Endodermal cell (in vitro differentiated cells): ENCODE data around the gene ABCA4. TPM values are rescaled to one million over a fixed set of nuclear protein-coding genes. Genes with fewer than 3 reads are reported as not detected.

Source experiments
- DNase-seq: peaks from one replicate; pipeline ENCODE4 v3.0.0-alpha.2; 2017
- H3K27ac ChIP-seq: 2 replicates; pipeline ENCODE4 v1.5.1; 2013; ENCODE audit warnings: mild to moderate bottlenecking, low read depth, low read length, moderate library complexity
- H3K27me3 ChIP-seq: 2 replicates; pipeline ENCODE4 v1.6.1; 2013; ENCODE audit warnings: mild to moderate bottlenecking, low read length, moderate library complexity; ENCODE audit not compliant: insufficient read depth, control insufficient read depth, poor library complexity, severe bottlenecking
- H3K36me3 ChIP-seq: 2 replicates; pipeline ENCODE4 v1.7.0; 2013; ENCODE audit warnings: mild to moderate bottlenecking, low read length, moderate library complexity; ENCODE audit not compliant: control insufficient read depth, insufficient read depth
- H3K4me1 ChIP-seq: one replicate; pipeline ENCODE4 v1.7.0; 2013; ENCODE audit warnings: low read length; ENCODE audit not compliant: control insufficient read depth, insufficient read depth
- H3K4me3 ChIP-seq: 2 replicates; pipeline ENCODE4 v1.5.1; 2013; ENCODE audit warnings: mild to moderate bottlenecking, low read length, moderate library complexity
- H3K9ac ChIP-seq: 2 replicates; pipeline ENCODE4 v1.6.1; 2013; ENCODE audit warnings: mild to moderate bottlenecking, low read length, moderate library complexity; ENCODE audit not compliant: poor library complexity, severe bottlenecking; ENCODE audit errors: extremely low read depth
- H3K9me3 ChIP-seq: 2 replicates; pipeline ENCODE4 v1.6.1; 2013; ENCODE audit warnings: mild to moderate bottlenecking, low read length, moderate library complexity; ENCODE audit not compliant: control insufficient read depth
- H3K27ac Mint-ChIP-seq: 2 replicates; pipeline ENCODE4 v1.8.0; 2020; ENCODE audit warnings: mixed read lengths
- H3K27me3 Mint-ChIP-seq: 2 replicates; pipeline ENCODE4 v1.8.0; 2021; ENCODE audit warnings: mild to moderate bottlenecking, mixed read lengths; ENCODE audit not compliant: insufficient read depth
- H3K36me3 Mint-ChIP-seq: 2 replicates; pipeline ENCODE4 v1.8.0; 2020; ENCODE audit warnings: low read depth, mixed read lengths
- H3K4me1 Mint-ChIP-seq: 2 replicates; pipeline ENCODE4 v1.8.0; 2020; ENCODE audit warnings: mixed read lengths
- H3K4me3 Mint-ChIP-seq: 2 replicates; pipeline ENCODE4 v1.8.0; 2020; ENCODE audit warnings: mild to moderate bottlenecking, moderate library complexity, mixed read lengths
- H3K9me3 Mint-ChIP-seq: 2 replicates; pipeline ENCODE4 v1.8.0; 2020; ENCODE audit warnings: mild to moderate bottlenecking, mixed read lengths
- CTCF ChIP-seq: fragments of 200-600 bp; sonication (generic); conservative IDR thresholded peaks from 2 replicates; pipeline ENCODE4 v1.5.0; 2021; ENCODE audit warnings: antibody characterized with exemption, mild to moderate bottlenecking
- WGBS, 2 experiments: methylation state at CpG; one replicate each; pipeline versions ENCODE4 v1.1.5 to v1.1.7; 2013; ENCODE audit warnings: missing lambda C conversion rate in 2 of 2, mixed read lengths in 1 of 2; ENCODE audit not compliant: insufficient coverage in 1 of 2, insufficient read length in 1 of 2; 5-methylcytosine and 5-hydroxymethylcytosine counted together
- total RNA-seq, 2 donors: library from RNA; stranded (reverse); fragmentation: NEBNext Ultra II Directional in 1 of 2; extraction: Animal tissue kit (Norgen Biotek cat#: 25700) in 1 of 2; gene quantifications; 2 replicates in 1 of 2; 3 replicates in 1 of 2; pipeline ENCODE4 v1.2.1, GENCODE V29; 2021

Gene ABCA4
- total RNA-seq, 2 donors from 2014 or later: 1.6 to 1.7 TPM

GRCh38 chr1:93990010-93990409, 130.9 kb downstream of the ABCA4 start:
- no peaks in the 10 kb centered on the region for H3K9me3 ChIP-seq
- TF ChIP-seq CTCF: no peak
- Mint-ChIP-seq H3K36me3 (no peaks in the 10 kb centered on the region), H3K27me3 (no peaks in the 10 kb centered on the region), H3K27ac (no peak overlapping the region), H3K4me3 (no peak overlapping the region), H3K9me3 (no peaks in the 10 kb centered on the region), H3K4me1 (no peaks in the 10 kb centered on the region)
- no peak overlapping the region for H3K9ac ChIP-seq
- no peak for DNase-seq
- H3K4me1 ChIP-seq: no peaks in the 10 kb centered on the region
- H3K4me3 ChIP-seq: no peak overlapping the region
- H3K36me3 ChIP-seq: no peaks in the 10 kb centered on the region
- WGBS, 2 experiments: 87 to 92% methylated on average over 4 to 5 of the region's 5 CpGs
- H3K27ac ChIP-seq: no peak overlapping the region
- no peaks in the 10 kb centered on the region for H3K27me3 ChIP-seq

- Mint-ChIP-seq H3K27me3 (no peaks in the 10 kb centered on the region), H3K36me3 (no peaks in the 10 kb centered on the region), H3K4me3 (no peak overlapping the region), H3K4me1 (no peaks in the 10 kb centered on the region), H3K9me3 (no peaks in the 10 kb centered on the region), H3K27ac (no peak overlapping the region)
- no peaks in the 10 kb centered on the region for H3K9me3 ChIP-seq
- 86 to 93% methylated on average over 1 to 5 of the region's 5 CpGs for WGBS, 2 experiments
- no peak overlapping the region for H3K27ac ChIP-seq
- H3K9ac ChIP-seq: no peak overlapping the region
- H3K27me3 ChIP-seq: no peaks in the 10 kb centered on the region
- no peak for TF ChIP-seq CTCF
- no peak for DNase-seq
- H3K36me3 ChIP-seq: no peaks in the 10 kb centered on the region
- no peaks in the 10 kb centered on the region for H3K4me1 ChIP-seq
- H3K4me3 ChIP-seq: no peak overlapping the region
Measured at GRCh38 chr1:93989601-93990000, 131.3 kb downstream of the ABCA4 start.

GRCh38 chr1:93988634-93989350, 132.2 kb downstream of the ABCA4 start:
- Mint-ChIP-seq H3K9me3 (no peaks in the 10 kb centered on the region), H3K36me3 (no peaks in the 10 kb centered on the region), H3K27ac (no peak overlapping the region), H3K4me3 (no peak overlapping the region), H3K27me3 (no peaks in the 10 kb centered on the region), H3K4me1 (no peaks in the 10 kb centered on the region)
- H3K36me3 ChIP-seq: no peaks in the 10 kb centered on the region
- H3K27ac ChIP-seq: no peak overlapping the region
- WGBS, 2 experiments: 91 to 94% methylated on average over 3 of the region's 3 CpGs
- no peak overlapping the region for H3K9ac ChIP-seq
- no peaks in the 10 kb centered on the region for H3K4me1 ChIP-seq
- H3K4me3 ChIP-seq: no peak overlapping the region
- no peaks in the 10 kb centered on the region for H3K27me3 ChIP-seq
- no peak for TF ChIP-seq CTCF
- DNase-seq: no peak
- H3K9me3 ChIP-seq: no peaks in the 10 kb centered on the region
